Activated CD8-positive, alpha-beta T cell treated with anti-CD3 and anti-CD28 coated beads, Interleukin-2, amount 10 ng/mL, durations not matched to agents 7 days and 5 days (primary cell): ENCODE measurements around the gene FAM98B. TPM values are rescaled to one million over a fixed set of nuclear protein-coding genes. Genes with fewer than 3 reads are reported as not detected.
A peak's percentile ranks its signal among the peaks of the same experiment; 100 is the strongest.

Experiments
- ATAC-seq: fragments of 150-1000 bp; cut with Tn5 transposase; one replicate; pipeline ENCODE4 v1.10.0; 2021; ENCODE audit warnings: moderate library complexity
- CTCF ChIA-PET: fragments of 350-600 bp; sonication (Branson Sonifier 250); formaldehyde crosslinking; loops from one replicate; lab custom pipeline; 2021; ENCODE audit warnings: antibody characterized with exemption; lab: Charles Lee
- POLR2A ChIA-PET: fragments of 350-600 bp; sonication (Branson Sonifier 250); formaldehyde crosslinking; loops from one replicate; lab custom pipeline; 2021; ENCODE audit warnings: antibody characterized with exemption; lab: Charles Lee
- DNase-seq: peaks from one replicate; pipeline ENCODE4 v3.0.0-alpha.2; 2020
- H3K27ac Mint-ChIP-seq: one replicate; pipeline ENCODE4 v1.8.0; 2021; ENCODE audit warnings: mild to moderate bottlenecking, mixed read lengths
- H3K27me3 Mint-ChIP-seq: one replicate; pipeline ENCODE4 v1.8.0; 2021; ENCODE audit warnings: low read depth, mixed read lengths
- H3K36me3 Mint-ChIP-seq: one replicate; pipeline ENCODE4 v1.8.0; 2021; ENCODE audit warnings: low read depth, mixed read lengths
- H3K4me1 Mint-ChIP-seq: one replicate; pipeline ENCODE4 v1.8.0; 2021; ENCODE audit warnings: low read depth, mixed read lengths
- H3K4me3 Mint-ChIP-seq: one replicate; pipeline ENCODE4 v1.8.0; 2021; ENCODE audit warnings: mild to moderate bottlenecking, mixed read lengths
- H3K9me3 Mint-ChIP-seq: one replicate; pipeline ENCODE4 v1.8.0; 2022; ENCODE audit warnings: mixed read lengths; ENCODE audit not compliant: insufficient read depth
- total RNA-seq, 2 experiments: library from RNA; stranded (reverse); gene quantifications; one replicate each; pipeline ENCODE4 v1.2.3, GENCODE V29; 2021

The FAM98B gene
- total RNA-seq, 2 experiments from 2014 or later: 42.8 to 43.9 TPM

DNA sequence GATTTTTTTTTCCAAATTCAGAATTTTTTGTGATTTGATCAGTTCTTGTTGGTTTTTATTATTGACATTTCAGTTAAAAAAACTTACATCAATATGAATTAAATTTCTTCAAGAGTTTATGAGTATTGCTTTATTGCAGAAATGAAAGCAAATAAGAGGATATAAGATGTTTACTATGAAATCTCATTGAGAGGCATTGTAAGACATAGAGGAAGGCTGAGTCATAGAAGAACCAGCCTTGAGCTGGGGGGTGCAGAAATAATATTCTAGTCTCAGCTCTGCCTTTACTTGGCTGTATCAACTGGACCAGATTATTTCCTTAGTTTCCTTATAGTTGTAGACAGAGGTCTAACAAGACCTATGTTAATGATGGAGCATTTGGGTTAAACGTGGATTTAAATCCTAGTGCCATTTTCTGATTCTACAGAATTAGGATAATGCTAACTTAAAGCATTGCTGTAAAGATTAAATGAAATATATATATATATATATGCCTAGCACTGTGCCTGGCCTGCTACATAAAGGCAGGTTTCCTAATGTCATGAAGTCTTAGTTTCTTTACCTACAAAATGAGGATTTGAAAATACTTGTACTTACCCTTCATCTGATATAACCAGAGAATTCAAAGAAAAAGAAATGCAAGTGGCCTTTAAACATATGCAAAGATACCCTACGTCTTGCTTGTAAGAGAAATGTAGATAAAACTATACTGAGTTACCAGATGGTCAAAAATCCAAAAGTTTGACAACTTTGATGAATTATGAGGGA lies 7.3 kb downstream of the FAM98B start:
- Mint-ChIP-seq H3K4me1 (peaks cover 26% of the 10 kb centered on the region), H3K27ac (no peak overlapping the region), H3K27me3 (no peaks in the 10 kb centered on the region), H3K36me3 (peaks cover 3% of the 10 kb centered on the region), H3K9me3 (no peaks in the 10 kb centered on the region), H3K4me3 (no peak overlapping the region)
- no peak for ATAC-seq
- CTCF ChIA-PET: interaction anchor here (1.1 to 3.1 kb wide), 7 partner anchors 13 to 238 kb away, joined by 3 to 15 read pairs (median 7); no protein-coding TSS in a partner anchor
- DNase-seq: no peak
- POLR2A ChIA-PET: interaction anchor here (0.6 kb wide), 1 partner anchor 199 kb away, joined by 6 read pairs; no protein-coding TSS in a partner anchor

DNA sequence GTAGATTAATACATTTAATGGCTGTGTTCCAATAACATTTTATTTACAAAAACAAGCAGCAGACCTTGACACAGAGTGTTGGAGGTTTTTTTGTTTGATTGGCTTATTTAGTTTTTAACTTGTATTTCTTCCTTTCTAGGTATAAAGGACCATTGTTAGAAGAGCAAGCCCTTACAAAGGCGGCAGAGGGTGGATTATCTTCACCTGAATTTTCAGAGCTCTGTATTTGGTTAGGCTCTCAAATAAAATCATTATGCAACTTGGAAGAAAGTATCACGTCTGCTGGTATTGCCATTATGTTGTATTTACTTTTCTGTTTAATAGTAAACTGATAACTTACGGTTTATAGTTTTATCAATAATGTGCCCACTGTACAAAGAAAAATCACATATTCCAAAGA lies 10.0 kb downstream of the FAM98B start:
- ATAC-seq: no peak
- DNase-seq: no peak

DNA sequence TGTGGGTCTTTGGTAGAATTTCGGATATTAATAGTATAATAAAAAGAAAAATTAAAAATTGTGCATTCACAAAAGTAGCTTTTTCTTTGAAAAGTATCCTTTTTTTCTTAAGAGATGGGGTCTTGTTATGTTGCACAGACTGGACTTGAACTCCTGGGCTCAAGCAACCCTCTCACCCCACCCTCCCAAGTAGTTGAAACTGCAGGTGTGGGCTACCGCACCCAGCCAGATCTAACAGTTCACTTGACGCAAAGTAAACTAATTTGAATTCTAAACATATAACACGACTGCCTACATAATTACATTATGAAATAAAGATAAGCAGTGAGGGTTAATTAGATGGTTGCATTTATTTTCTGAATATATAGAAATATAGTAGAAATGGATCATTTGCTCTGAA lies 10.7 kb downstream of the FAM98B start:
- Mint-ChIP-seq H3K36me3 (peaks cover 6% of the 10 kb centered on the region), H3K27ac (no peak overlapping the region), H3K4me1 (peaks cover 14% of the 10 kb centered on the region), H3K27me3 (no peaks in the 10 kb centered on the region), H3K9me3 (no peaks in the 10 kb centered on the region), H3K4me3 (no peak overlapping the region)
- ATAC-seq (no peak), DNase-seq (no peak)
- POLR2A ChIA-PET: no interaction called here
- CTCF ChIA-PET: interaction anchor here (1.2 to 4.0 kb wide), 7 partner anchors 10 to 235 kb away, joined by 3 to 35 read pairs (median 9); partner anchors contain the start of gene FAM98B

More for the DNA sequence above, 10.0 kb downstream of the FAM98B start:
- H3K27ac Mint-ChIP-seq: no peak overlapping the region
- no peaks in the 10 kb centered on the region for H3K9me3 Mint-ChIP-seq
- peaks cover 6% of the 10 kb centered on the region for H3K36me3 Mint-ChIP-seq
- H3K4me1 Mint-ChIP-seq: peaks cover 15% of the 10 kb centered on the region
- ChIA-PET CTCF (interaction anchor here (1.2 to 4.0 kb wide), 9 partner anchors 9 to 236 kb away, joined by 3 to 35 read pairs (median 6); partner anchors contain the start of gene FAM98B), POLR2A (interaction anchor here (0.8 kb wide), 1 partner anchor 233 kb away, joined by 3 read pairs; no protein-coding TSS in a partner anchor)
- no peak overlapping the region for H3K4me3 Mint-ChIP-seq
- no peaks in the 10 kb centered on the region for H3K27me3 Mint-ChIP-seq

DNA sequence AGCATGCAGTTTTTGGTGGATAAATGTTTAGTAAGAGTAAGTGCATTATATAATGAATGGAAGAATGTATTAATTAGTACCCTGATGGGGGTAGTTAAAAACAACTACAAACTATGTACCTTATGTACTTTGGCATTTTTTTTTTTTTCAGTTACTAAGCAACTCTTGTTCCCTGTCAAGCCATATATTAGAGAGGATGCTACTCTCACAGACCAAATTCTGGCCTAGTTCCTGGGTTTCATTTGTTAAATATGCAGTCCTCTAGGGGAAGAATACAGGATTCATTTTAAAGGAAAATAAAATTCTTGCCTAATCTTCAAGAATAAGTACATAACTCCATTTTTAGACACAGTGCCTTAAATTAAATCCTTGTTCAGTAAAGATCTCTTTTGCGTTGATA lies 16.9 kb downstream of the FAM98B start:
- ChIA-PET CTCF (interaction anchor here (0.7 to 5.8 kb wide), 5 partner anchors 16 to 237 kb away, joined by 3 to 81 read pairs (median 4); no protein-coding TSS in a partner anchor), POLR2A (interaction anchor here (1.8 kb wide), 1 partner anchor 17 kb away, joined by 6 read pairs; the partner anchor contains the start of gene FAM98B)
- H3K4me1 Mint-ChIP-seq: peaks cover 2% of the 10 kb centered on the region
- DNase-seq (no peak), ATAC-seq (no peak)
- peaks cover 20% of the 10 kb centered on the region for H3K36me3 Mint-ChIP-seq
- no peak overlapping the region for H3K4me3 Mint-ChIP-seq
- H3K27ac Mint-ChIP-seq: no peak overlapping the region
- H3K9me3 Mint-ChIP-seq: no peaks in the 10 kb centered on the region
- no peaks in the 10 kb centered on the region for H3K27me3 Mint-ChIP-seq

DNA sequence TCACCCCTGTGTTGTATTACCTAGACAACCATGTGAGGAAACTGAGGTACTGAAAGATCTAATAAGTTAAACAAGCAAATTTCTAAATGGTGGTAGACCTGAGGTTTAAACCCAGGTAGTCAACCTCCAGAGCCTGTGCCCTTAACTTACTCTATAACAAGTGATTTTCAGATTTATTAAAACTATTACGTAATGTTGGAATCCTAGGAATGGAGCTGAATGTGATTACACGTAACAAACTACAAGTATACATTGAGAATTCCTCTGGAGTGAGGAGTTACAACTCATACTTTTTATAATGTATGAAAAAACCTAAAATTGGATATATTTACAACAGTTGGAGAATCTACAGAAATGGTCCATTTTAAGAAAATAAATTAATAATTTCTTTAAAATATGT lies 18.0 kb downstream of the FAM98B start:
- peaks cover 2% of the 10 kb centered on the region for H3K4me1 Mint-ChIP-seq
- H3K27me3 Mint-ChIP-seq: no peaks in the 10 kb centered on the region
- no peak overlapping the region for H3K27ac Mint-ChIP-seq
- CTCF ChIA-PET: interaction anchor here (0.9 to 5.8 kb wide), 16 partner anchors 8 to 236 kb away, joined by 3 to 81 read pairs (median 4); partner anchors contain the start of gene FAM98B
- peaks cover 27% of the 10 kb centered on the region for H3K36me3 Mint-ChIP-seq
- POLR2A ChIA-PET: interaction anchor here (2.0 kb wide), 1 partner anchor 18 kb away, joined by 9 read pairs; the partner anchor contains the start of gene FAM98B
- no peaks in the 10 kb centered on the region for H3K9me3 Mint-ChIP-seq
- H3K4me3 Mint-ChIP-seq: no peak overlapping the region
- DNase-seq (no peak), ATAC-seq (no peak)

DNA sequence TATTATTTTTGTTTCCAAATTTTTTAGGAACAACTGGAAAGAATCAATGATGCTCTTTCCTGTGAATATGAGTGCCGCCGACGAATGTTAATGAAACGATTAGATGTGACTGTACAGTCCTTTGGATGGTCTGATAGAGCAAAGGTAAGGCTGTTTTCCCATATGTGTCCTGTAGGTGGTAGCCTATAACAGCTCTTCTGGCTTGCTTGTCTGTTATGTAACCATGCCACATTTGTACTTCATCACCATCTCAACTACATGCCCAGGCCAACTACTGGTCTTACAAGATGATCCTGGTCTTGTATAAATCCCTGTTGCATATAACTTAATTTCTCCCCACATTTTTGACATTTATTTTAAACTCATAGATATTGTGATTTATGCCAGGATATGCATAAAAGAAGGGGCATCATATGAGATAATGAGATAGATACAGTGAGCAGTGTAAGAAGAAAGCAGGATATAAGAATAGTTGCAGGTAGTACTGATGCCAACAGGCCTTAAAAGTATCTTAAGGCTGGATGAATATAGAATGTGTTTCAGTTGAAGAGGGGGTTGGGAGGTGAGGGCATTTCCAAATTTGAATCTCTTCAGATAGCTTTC lies 20.3 kb downstream of the FAM98B start:
- H3K27me3 Mint-ChIP-seq: no peaks in the 10 kb centered on the region
- H3K9me3 Mint-ChIP-seq: no peaks in the 10 kb centered on the region
- ChIA-PET POLR2A (interaction anchor here (0.7 to 2.0 kb wide), 3 partner anchors 19 to 1160 kb away, joined by 3 to 5 read pairs (median 3); no protein-coding TSS in a partner anchor), CTCF (interaction anchor here (0.8 to 7.2 kb wide), 18 partner anchors 9 to 232 kb away, joined by 3 to 130 read pairs (median 5); partner anchors contain the start of gene RASGRP1)
- peaks cover 2% of the 10 kb centered on the region for H3K4me1 Mint-ChIP-seq
- peak; percentile 58 for DNase-seq
- peak; percentile 95 for ATAC-seq
- H3K27ac Mint-ChIP-seq: peak overlapping the region; percentile 7
- H3K4me3 Mint-ChIP-seq: no peak overlapping the region
- H3K36me3 Mint-ChIP-seq: peaks cover 34% of the 10 kb centered on the region

DNA sequence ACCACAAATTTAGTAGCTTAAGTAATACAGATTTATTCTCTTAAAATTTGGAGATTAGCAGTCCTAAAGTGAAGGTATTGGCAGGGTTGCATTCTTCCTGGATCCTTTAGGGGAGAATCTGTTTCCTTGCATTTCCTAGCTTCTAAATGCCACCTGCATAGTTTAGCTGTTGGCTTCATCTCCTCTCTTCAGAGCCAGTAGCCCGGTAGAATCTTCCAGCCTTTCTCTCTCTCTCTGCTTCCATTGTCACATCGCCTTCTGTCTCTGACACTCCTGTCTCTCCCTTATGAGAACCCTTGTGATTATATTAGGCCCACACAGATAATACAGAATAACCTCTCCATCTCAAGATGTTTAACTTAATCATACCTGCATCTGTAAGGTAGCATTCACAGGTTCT lies 21.4 kb downstream of the FAM98B start:
- POLR2A ChIA-PET: interaction anchor here (1.2 to 2.0 kb wide), 2 partner anchors 21 to 221 kb away, joined by 3 to 5 read pairs; no protein-coding TSS in a partner anchor
- DNase-seq (no peak), ATAC-seq (no peak)
- peaks cover 38% of the 10 kb centered on the region for H3K36me3 Mint-ChIP-seq
- H3K4me1 Mint-ChIP-seq: peaks cover 5% of the 10 kb centered on the region
- no peak overlapping the region for H3K27ac Mint-ChIP-seq
- no peaks in the 10 kb centered on the region for H3K9me3 Mint-ChIP-seq
- CTCF ChIA-PET: interaction anchor here (0.8 to 7.2 kb wide), 13 partner anchors 11 to 230 kb away, joined by 3 to 130 read pairs (median 10); partner anchors contain the start of gene RASGRP1
- no peaks in the 10 kb centered on the region for H3K27me3 Mint-ChIP-seq
- no peak overlapping the region for H3K4me3 Mint-ChIP-seq

DNA sequence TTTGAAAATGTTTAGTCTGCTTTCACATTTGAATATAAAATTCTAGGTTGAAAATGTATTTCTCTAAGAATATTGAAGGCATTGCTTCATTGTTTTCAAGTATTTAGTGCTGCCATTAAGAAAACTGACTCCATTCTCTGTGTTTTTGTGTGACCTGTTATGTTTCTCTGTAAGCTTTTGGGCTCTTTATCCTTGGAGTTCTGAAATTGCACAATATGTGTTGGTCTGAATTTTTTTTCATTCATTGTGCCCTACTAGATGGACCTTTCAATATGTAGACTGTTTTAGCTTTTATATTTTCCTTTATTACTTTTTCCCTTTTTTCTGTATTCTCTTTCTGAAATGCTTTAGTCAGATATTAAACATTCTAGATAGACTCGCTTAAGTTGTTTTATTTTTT lies 22.2 kb downstream of the FAM98B start:
- CTCF ChIA-PET: interaction anchor here (1.7 to 7.2 kb wide), 5 partner anchors 36 to 221 kb away, joined by 4 to 130 read pairs (median 32); partner anchors contain the start of gene RASGRP1
- Mint-ChIP-seq H3K4me1 (peaks cover 6% of the 10 kb centered on the region), H3K36me3 (peaks cover 40% of the 10 kb centered on the region), H3K9me3 (no peaks in the 10 kb centered on the region), H3K4me3 (no peak overlapping the region), H3K27ac (no peak overlapping the region), H3K27me3 (no peaks in the 10 kb centered on the region)
- POLR2A ChIA-PET: no interaction called here
- ATAC-seq (no peak), DNase-seq (no peak)

DNA sequence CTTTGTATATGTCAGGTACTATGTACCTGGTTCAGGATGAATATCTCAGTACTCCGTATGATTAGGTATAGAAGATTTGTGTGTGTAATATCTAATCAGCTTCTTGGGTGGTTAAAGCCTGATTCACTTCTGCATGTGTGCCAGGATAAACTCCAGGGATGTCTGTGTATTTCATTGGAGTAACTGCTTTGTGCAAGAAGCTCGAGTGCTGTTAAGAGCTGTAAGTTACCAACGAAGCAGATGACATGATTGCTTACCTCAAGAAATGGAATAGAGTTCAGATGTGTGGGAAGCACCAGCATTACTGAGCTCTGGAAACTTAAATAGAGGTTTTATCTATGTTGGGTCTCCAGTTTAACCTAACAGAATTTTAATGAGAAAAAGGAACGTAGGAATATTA lies 23.7 kb downstream of the FAM98B start:
- POLR2A ChIA-PET: no interaction called here
- H3K27ac Mint-ChIP-seq: no peak overlapping the region
- H3K4me1 Mint-ChIP-seq: peaks cover 15% of the 10 kb centered on the region
- H3K9me3 Mint-ChIP-seq: no peaks in the 10 kb centered on the region
- no peak overlapping the region for H3K4me3 Mint-ChIP-seq
- ATAC-seq: no peak
- no peak for DNase-seq
- H3K27me3 Mint-ChIP-seq: no peaks in the 10 kb centered on the region
- CTCF ChIA-PET: interaction anchor here (1.0 to 7.2 kb wide), 7 partner anchors 9 to 220 kb away, joined by 3 to 130 read pairs (median 16); no protein-coding TSS in a partner anchor
- peaks cover 55% of the 10 kb centered on the region for H3K36me3 Mint-ChIP-seq

DNA sequence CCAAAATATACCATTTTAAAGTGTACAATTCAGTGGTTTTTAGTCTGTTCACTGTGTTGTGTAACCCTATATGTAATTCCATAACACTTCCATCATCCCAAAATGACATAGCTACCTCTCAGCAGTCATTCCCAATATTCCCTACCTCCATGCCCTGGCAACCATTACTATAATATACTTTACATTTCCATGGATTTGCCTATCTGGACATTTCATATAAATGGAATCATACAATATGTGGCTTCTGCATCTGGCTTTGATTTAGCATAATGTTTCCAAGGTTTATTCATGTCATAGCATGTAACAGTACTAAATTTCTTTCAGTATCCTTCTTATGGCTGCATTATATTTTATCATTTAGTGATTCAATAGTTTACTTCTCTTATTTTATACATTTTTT lies 25.3 kb downstream of the FAM98B start:
- ChIA-PET POLR2A (interaction anchor here (1.0 kb wide), 1 partner anchor 24 kb away, joined by 3 read pairs; no protein-coding TSS in a partner anchor), CTCF (interaction anchor here (0.8 to 7.2 kb wide), 6 partner anchors 11 to 218 kb away, joined by 3 to 130 read pairs (median 11); no protein-coding TSS in a partner anchor)
- no peak overlapping the region for H3K27ac Mint-ChIP-seq

DNA sequence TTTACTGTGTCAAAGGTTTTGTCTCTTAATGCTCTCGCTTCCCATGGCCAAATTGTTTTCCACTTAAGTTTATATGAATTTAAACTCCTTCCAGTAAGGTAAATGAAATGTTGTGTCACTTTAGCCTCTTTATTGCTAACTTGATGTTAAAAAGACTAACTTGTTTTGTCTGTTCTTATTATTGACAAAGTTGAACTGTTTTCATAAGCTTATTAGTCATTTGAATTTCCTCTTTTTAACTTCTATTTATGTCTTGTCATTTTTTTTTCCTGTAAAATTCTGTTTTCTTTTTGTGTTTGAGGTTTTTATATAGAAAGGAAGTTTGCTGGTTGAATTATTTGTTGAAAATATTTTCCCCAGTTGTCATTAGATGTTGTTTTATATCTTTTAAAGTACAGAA lies 25.8 kb downstream of the FAM98B start:
- no peak overlapping the region for H3K27ac Mint-ChIP-seq

More for the DNA sequence above, 25.3 kb downstream of the FAM98B start:
- Mint-ChIP-seq H3K4me3 (no peak overlapping the region), H3K27me3 (no peaks in the 10 kb centered on the region), H3K9me3 (no peaks in the 10 kb centered on the region), H3K4me1 (peaks cover 18% of the 10 kb centered on the region), H3K36me3 (peaks cover 55% of the 10 kb centered on the region)
- ATAC-seq (no peak), DNase-seq (no peak)

More for the DNA sequence above, 25.8 kb downstream of the FAM98B start:
- Mint-ChIP-seq H3K27me3 (no peaks in the 10 kb centered on the region), H3K9me3 (no peaks in the 10 kb centered on the region), H3K4me1 (peaks cover 16% of the 10 kb centered on the region), H3K4me3 (no peak overlapping the region), H3K36me3 (peaks cover 52% of the 10 kb centered on the region)
- CTCF ChIA-PET: interaction anchor here (1.3 to 7.2 kb wide), 2 partner anchors 39 to 218 kb away, joined by 4 to 130 read pairs; no protein-coding TSS in a partner anchor
- DNase-seq (no peak), ATAC-seq (no peak)
- POLR2A ChIA-PET: interaction anchor here (1.0 kb wide), 1 partner anchor 25 kb away, joined by 3 read pairs; no protein-coding TSS in a partner anchor
